Tibial artery (tissue), 4 donors: Measurements from ENCODE around the gene C9orf57.
"Not testable (repeated sequence)": the region's sequence is repeated elsewhere in the genome, so short reads cannot be mapped to it uniquely, and the experiment has no call there.

Source experiments
- DNase-seq, 2 donors: peaks; one replicate each; pipeline ENCODE4 v3.0.0-alpha.2; 2019
- H3K27ac ChIP-seq, 2 donors: fragments of 200-600 bp; sonication (generic) in 1 of 2; 1 replicate in 1 of 2; 2 replicates in 1 of 2; pipeline ENCODE4 v1.5.1; 2018 to 2019; ENCODE audit warnings: mild to moderate bottlenecking in 1 of 2
- H3K27me3 ChIP-seq, 2 donors: fragments of 200-600 bp; sonication (generic) in 1 of 2; one replicate each; pipeline versions ENCODE4 v1.5.1 to v1.6.0; 2016 to 2019
- H3K36me3 ChIP-seq, 3 donors: fragments of 200-600 bp; sonication (generic) in 2 of 3; one replicate each; pipeline ENCODE4 v1.5.1; 2016 to 2019; ENCODE audit warnings: mild to moderate bottlenecking in 2 of 3
- H3K4me1 ChIP-seq, 4 donors: fragments of 200-600 bp; sonication (generic) in 2 of 4; 1 replicate in 3 of 4; 2 replicates in 1 of 4; pipeline ENCODE4 v1.5.1; 2016 to 2019
- H3K4me3 ChIP-seq, 2 donors: fragments of 200-600 bp; sonication (generic) in 1 of 2; 1 replicate in 1 of 2; 2 replicates in 1 of 2; pipeline ENCODE4 v1.5.1; 2018 to 2019; ENCODE audit warnings: mild to moderate bottlenecking in 2 of 2
- H3K9me3 ChIP-seq, 3 donors: fragments of 200-600 bp; sonication (generic) in 1 of 3; one replicate each; pipeline ENCODE4 v1.5.1; 2016 to 2019
- CTCF ChIP-seq, 2 experiments: fragments of 200-600 bp in 1 of 2; fragments of 450-650 bp in 1 of 2; IDR thresholded peaks; one replicate each; pipeline ENCODE4 v1.5.1; 2017 to 2019; ENCODE audit warnings: antibody characterized with exemption in 2 of 2, mild to moderate bottlenecking in 1 of 2, moderate library complexity in 1 of 2
- intact Hi-C: fragments of 100-400 bp; cut with DNase I; formaldehyde crosslinking; loops from one replicate; pipeline ENCODE4 v1.15.0; 2023; ENCODE audit warnings: low total_unique reads

Gene C9orf57

GRCh38 chr9:72022841-72023240 lies 37.6 kb downstream of the C9orf57 start:
- no peaks in the 10 kb centered on the region for H3K27me3 ChIP-seq
- peaks cover 0 to 6% (median 0%) of the 10 kb centered on the region in 4 donors for H3K4me1 ChIP-seq
- DNase-seq, result no peak
- H3K9me3 ChIP-seq, result no peaks in the 10 kb centered on the region
- H3K36me3 ChIP-seq, result no peaks in the 10 kb centered on the region
- no peak for TF ChIP-seq CTCF (IDR thresholded peaks at IDR 0.05)
- no peak overlapping the region for H3K4me3 ChIP-seq
- intact Hi-C loops, result no loop called here
- H3K27ac ChIP-seq, result no peak overlapping the region

GRCh38 chr9:72013292-72013760 lies 47.1 kb downstream of the C9orf57 start:
- H3K36me3 ChIP-seq, result no peaks in the 10 kb centered on the region
- H3K4me3 ChIP-seq, result no peak overlapping the region
- H3K27ac ChIP-seq, result no peak overlapping the region
- H3K27me3 ChIP-seq, result no peaks in the 10 kb centered on the region
- no peaks in the 10 kb centered on the region for H3K4me1 ChIP-seq
- H3K9me3 ChIP-seq, result no peaks in the 10 kb centered on the region
- TF ChIP-seq CTCF (IDR thresholded peaks at IDR 0.05), result no peak
- intact Hi-C loops, result no loop called here
- no peak for DNase-seq

GRCh38 chr9:72012646-72013045 lies 47.8 kb downstream of the C9orf57 start:
- Histone ChIP-seq H3K27me3 (no peaks in the 10 kb centered on the region), H3K36me3 (no peaks in the 10 kb centered on the region), H3K27ac (no peak overlapping the region), H3K4me3 (no peak overlapping the region), H3K4me1 (no peaks in the 10 kb centered on the region), H3K9me3 (no peaks in the 10 kb centered on the region)
- intact Hi-C loops, result no loop called here
- TF ChIP-seq CTCF (IDR thresholded peaks at IDR 0.05), result no peak
- no peak for DNase-seq

GRCh38 chr9:72007726-72008125 lies 52.7 kb downstream of the C9orf57 start:
- H3K27me3 ChIP-seq, DNase-seq, intact Hi-C loops: not testable (repeated sequence)

GRCh38 chr9:72006501-72006900 lies 53.9 kb downstream of the C9orf57 start:
- H3K27me3 ChIP-seq, result no peaks in the 10 kb centered on the region
- no peak for DNase-seq
- intact Hi-C loops, result no loop called here
- no peak overlapping the region for H3K27ac ChIP-seq
- H3K4me3 ChIP-seq, result no peak overlapping the region
- H3K36me3 ChIP-seq, result no peaks in the 10 kb centered on the region
- H3K9me3 ChIP-seq, result no peaks in the 10 kb centered on the region
- TF ChIP-seq CTCF (IDR thresholded peaks at IDR 0.05), result no peak
- H3K4me1 ChIP-seq, result no peaks in the 10 kb centered on the region

More at GRCh38 chr9:72007726-72008125, 52.7 kb downstream of the C9orf57 start:
- H3K4me1 ChIP-seq, H3K4me3 ChIP-seq, H3K36me3 ChIP-seq, H3K27ac ChIP-seq, H3K9me3 ChIP-seq: not testable (repeated sequence)

GRCh38 chr9:72005451-72005850 lies 55.0 kb downstream of the C9orf57 start:
- no peaks in the 10 kb centered on the region for H3K9me3 ChIP-seq
- intact Hi-C loops, result no loop called here
- H3K27me3 ChIP-seq, result no peaks in the 10 kb centered on the region
- H3K36me3 ChIP-seq, result no peaks in the 10 kb centered on the region
- no peaks in the 10 kb centered on the region for H3K4me1 ChIP-seq
- no peak for DNase-seq
- H3K27ac ChIP-seq, result no peak overlapping the region
- H3K4me3 ChIP-seq, result no peak overlapping the region
- TF ChIP-seq CTCF (IDR thresholded peaks at IDR 0.05), result no peak
